ENCODE measurements around the gene FAAH2. TPM values are rescaled to one million over a fixed set of nuclear protein-coding genes. Genes with fewer than 3 reads are reported as not detected.

FAAH2 gene
- total RNA-seq, 1 donor from 2014 or later, result 3.3 TPM

Other genes with a start within 250 kb of the FAAH2 start
- gene SPIN2B, start 165.2 kb upstream of the FAAH2 start, total RNA-seq, result 9.8 TPM
- 2.0 TPM for gene SPIN2A, start 149.3 kb upstream of the FAAH2 start, total RNA-seq

Measured in frontal cortex (tissue), 1 donor.